Progenitor cell of endocrine pancreas (in vitro differentiated cells): ENCODE measurements around the gene FRMD4A. TPM values are rescaled to one million over a fixed set of nuclear protein-coding genes. Genes with fewer than 3 reads are reported as not detected.

Experiments used
- DNase-seq: peaks from one replicate; pipeline ENCODE4 v3.0.0; 2021; ENCODE audit warnings: low spot score; ENCODE audit not compliant: unreplicated experiment
- H3K27ac Mint-ChIP-seq: 2 replicates; pipeline ENCODE4 v1.8.0; 2021; ENCODE audit warnings: mild to moderate bottlenecking, moderate library complexity, mixed read lengths
- H3K27me3 Mint-ChIP-seq: 2 replicates; pipeline ENCODE4 v1.8.0; 2021; ENCODE audit warnings: mixed read lengths
- H3K36me3 Mint-ChIP-seq: 2 replicates; pipeline ENCODE4 v1.8.0; 2022; ENCODE audit warnings: mixed read lengths; ENCODE audit not compliant: insufficient read depth
- H3K4me1 Mint-ChIP-seq: 2 replicates; pipeline ENCODE4 v1.8.0; 2021; ENCODE audit warnings: low read depth, mixed read lengths
- H3K4me3 Mint-ChIP-seq: 2 replicates; pipeline ENCODE4 v1.8.0; 2021; ENCODE audit warnings: low read depth, mild to moderate bottlenecking, moderate library complexity, mixed read lengths
- H3K9me3 Mint-ChIP-seq: 2 replicates; pipeline ENCODE4 v1.8.0; 2021; ENCODE audit warnings: low read depth, mixed read lengths
- total RNA-seq: library from RNA; stranded (reverse); gene quantifications from 2 replicates; pipeline ENCODE4 v1.2.1, GENCODE V29; 2021
- TF ChIP-seq, protein P1 (sequence below): fragments of 200-600 bp; sonication (generic); IDR thresholded peaks from one replicate; pipeline ENCODE4 v1.5.0; 2021; ENCODE audit warnings: antibody characterized with exemption, mild to moderate bottlenecking; ENCODE audit not compliant: unreplicated experiment

FRMD4A gene
- total RNA-seq, 1 donor from 2014 or later: 42.2 TPM

DNA sequence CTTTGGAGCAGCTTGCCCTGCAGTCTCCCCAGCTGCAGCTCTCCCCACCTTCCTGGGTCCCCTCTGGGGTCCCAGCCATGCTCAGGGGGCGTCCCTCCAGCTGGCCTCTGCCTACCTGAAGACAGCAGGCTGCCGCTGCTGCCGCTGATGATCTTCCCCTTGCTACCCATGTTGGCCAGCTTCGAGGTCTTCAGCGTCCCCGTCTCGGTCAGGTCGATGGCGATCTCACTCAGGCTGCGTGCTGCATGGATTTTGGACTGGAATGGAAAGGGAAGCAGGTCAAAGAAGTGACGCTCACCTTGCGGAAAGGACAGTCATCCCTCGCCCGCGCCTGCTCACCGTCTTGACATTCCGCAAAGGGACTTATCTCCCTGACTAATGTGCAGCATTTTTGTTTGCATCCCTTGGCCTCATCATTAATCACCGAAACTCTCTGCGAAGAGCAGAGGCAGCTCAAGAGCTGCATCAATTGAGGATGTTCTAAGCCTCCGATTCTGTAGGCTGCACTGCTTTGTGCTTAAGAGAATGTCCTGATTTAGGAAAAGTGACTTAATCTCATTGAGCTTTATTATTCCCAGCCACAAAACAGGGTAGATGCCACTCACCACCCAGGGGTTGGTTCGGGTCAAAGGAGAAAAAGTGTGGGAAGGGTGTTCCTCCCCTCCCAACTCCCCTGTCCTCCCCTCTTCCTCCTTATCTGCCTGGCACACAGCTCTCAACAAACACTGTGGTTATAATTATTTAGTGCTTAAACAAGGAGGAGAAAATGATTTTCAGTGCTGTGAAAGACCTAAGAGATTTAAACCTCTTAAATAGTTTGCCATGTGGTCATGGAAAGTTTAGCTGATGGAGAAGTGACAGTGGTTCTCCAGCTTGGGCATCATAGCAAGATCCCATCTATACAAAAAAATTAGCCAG lies 636.7 kb downstream of the FRMD4A start:
- TF ChIP-seq, protein P1, sequence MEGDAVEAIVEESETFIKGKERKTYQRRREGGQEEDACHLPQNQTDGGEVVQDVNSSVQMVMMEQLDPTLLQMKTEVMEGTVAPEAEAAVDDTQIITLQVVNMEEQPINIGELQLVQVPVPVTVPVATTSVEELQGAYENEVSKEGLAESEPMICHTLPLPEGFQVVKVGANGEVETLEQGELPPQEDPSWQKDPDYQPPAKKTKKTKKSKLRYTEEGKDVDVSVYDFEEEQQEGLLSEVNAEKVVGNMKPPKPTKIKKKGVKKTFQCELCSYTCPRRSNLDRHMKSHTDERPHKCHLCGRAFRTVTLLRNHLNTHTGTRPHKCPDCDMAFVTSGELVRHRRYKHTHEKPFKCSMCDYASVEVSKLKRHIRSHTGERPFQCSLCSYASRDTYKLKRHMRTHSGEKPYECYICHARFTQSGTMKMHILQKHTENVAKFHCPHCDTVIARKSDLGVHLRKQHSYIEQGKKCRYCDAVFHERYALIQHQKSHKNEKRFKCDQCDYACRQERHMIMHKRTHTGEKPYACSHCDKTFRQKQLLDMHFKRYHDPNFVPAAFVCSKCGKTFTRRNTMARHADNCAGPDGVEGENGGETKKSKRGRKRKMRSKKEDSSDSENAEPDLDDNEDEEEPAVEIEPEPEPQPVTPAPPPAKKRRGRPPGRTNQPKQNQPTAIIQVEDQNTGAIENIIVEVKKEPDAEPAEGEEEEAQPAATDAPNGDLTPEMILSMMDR: no peak
- DNase-seq: no peak
- H3K27me3 Mint-ChIP-seq: peaks cover 68% of the 10 kb centered on the region
- H3K36me3 Mint-ChIP-seq: peaks cover 61% of the 10 kb centered on the region
- H3K4me1 Mint-ChIP-seq: peaks cover 22% of the 10 kb centered on the region
- H3K27ac Mint-ChIP-seq: no peak overlapping the region
- H3K4me3 Mint-ChIP-seq: no peak overlapping the region
- no peaks in the 10 kb centered on the region for H3K9me3 Mint-ChIP-seq

DNA sequence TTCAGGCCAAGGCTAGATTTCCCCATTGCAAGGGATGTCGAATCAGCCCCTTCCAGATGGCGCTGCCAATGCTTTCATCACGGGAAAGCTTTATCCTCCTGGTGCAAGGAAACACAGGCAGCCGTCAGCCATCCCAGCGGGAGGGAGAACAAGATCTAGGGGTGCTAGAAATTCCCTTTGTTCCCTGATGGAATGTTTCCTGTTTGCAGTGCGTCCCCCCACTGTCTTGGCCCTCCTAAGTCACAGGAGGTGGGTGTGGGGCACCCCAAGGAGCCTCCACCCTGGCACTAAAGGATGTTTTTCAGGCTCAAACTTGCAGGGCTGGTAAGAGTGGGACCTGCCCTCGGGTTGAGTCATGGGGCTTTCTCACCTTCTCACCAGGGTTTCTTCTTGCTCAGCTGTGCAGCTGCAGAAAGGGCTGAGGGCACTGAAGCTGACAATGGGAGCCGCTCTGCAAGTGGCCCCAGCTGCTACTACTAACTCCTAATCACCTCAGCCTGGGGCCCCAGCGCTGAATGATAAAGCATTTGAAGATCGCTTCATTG lies 640.4 kb downstream of the FRMD4A start:
- TF ChIP-seq, protein P1: no peak
- Mint-ChIP-seq H3K4me1 (peaks cover 30% of the 10 kb centered on the region), H3K27ac (no peak overlapping the region), H3K27me3 (peaks cover 72% of the 10 kb centered on the region), H3K4me3 (no peak overlapping the region), H3K9me3 (no peaks in the 10 kb centered on the region), H3K36me3 (peaks cover 48% of the 10 kb centered on the region)
- DNase-seq: no peak

DNA sequence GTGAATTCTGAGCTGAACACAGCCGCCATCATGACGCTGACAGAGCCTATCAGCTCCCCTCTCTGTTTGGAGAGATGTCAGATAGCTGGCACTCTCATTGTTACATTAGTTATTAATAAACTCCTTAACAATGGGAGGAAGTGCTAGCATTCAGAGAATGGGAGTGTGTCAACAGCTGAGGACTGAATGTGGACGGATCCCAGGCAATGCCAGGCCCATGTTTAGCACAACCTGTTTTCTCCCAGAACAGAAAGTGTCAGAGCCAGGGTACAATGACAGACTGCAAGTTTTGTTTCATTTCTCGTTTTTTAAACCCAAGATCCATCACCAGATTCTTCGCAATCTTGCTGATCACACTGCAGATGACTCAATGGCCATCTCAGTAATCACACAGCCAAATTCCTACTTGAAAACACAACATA lies 644.4 kb downstream of the FRMD4A start:
- no peak for DNase-seq
- Mint-ChIP-seq H3K4me3 (no peak overlapping the region), H3K4me1 (peaks cover 34% of the 10 kb centered on the region), H3K36me3 (peaks cover 35% of the 10 kb centered on the region), H3K27me3 (peaks cover 59% of the 10 kb centered on the region), H3K27ac (no peak overlapping the region), H3K9me3 (no peaks in the 10 kb centered on the region)
- TF ChIP-seq, protein P1: no peak

DNA sequence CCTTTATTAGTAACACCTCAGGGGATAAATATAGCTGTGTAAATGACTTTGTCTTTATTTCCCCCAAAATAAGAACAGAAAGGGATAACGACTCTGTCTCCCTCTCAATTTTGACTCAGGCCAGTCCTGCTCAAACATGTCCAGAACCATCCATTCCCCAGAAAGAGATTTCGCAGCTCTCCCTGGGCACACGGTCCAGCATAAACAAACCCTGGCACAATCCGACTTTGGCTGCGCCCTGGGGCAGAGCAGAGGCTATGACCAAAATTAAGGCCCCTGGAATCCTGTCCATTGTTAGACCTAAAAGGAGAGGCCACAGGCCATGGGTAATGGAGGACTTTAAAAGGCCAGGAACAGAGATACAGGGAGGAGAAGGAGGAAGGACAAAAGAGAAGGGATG lies 644.8 kb downstream of the FRMD4A start:
- no peak overlapping the region for H3K27ac Mint-ChIP-seq
- no peaks in the 10 kb centered on the region for H3K9me3 Mint-ChIP-seq
- TF ChIP-seq, protein P1: no peak
- H3K36me3 Mint-ChIP-seq: peaks cover 35% of the 10 kb centered on the region
- H3K4me1 Mint-ChIP-seq: peaks cover 37% of the 10 kb centered on the region
- H3K27me3 Mint-ChIP-seq: peaks cover 56% of the 10 kb centered on the region
- no peak for DNase-seq
- H3K4me3 Mint-ChIP-seq: no peak overlapping the region

DNA sequence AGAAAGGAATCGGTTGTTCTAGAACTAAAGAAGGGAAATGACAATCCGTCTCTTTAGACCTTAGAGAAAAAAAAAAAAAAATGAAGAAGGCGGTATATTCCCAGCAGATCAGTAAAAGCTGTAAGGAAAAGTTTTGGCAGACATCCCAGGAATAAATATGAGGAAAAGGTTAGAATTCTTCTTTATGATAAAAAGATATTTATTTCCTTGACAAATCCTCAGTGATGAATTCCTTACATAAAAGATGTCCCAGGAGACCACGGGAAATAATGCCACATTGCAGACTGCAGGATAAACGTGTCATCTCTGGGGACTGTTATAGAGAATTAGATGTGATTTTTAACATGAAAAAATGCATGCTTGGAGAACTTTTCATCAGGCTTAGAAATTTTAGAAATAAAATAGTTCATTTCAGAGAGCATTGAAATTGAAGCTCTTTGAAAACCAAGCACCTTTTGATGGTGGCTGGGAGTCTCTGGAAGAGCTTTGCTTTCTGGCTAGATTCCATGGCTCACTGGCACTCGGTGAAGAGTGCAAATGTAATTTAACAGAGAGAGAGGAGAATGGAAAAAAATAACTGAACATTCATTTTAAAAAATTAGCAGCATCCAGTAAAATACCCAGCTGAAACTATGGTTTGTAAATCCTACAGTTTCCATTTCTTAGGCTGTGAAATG lies 645.8 kb downstream of the FRMD4A start:
- no peak for DNase-seq
- peaks cover 28% of the 10 kb centered on the region for H3K36me3 Mint-ChIP-seq
- H3K27me3 Mint-ChIP-seq: peaks cover 49% of the 10 kb centered on the region
- peaks cover 32% of the 10 kb centered on the region for H3K4me1 Mint-ChIP-seq
- no peak overlapping the region for H3K27ac Mint-ChIP-seq
- TF ChIP-seq, protein P1: no peak
- H3K4me3 Mint-ChIP-seq: no peak overlapping the region
- no peaks in the 10 kb centered on the region for H3K9me3 Mint-ChIP-seq
